ENCODE data around the gene OTOG. TPM values are rescaled to one million over a fixed set of nuclear protein-coding genes. Genes with fewer than 3 reads are reported as not detected.

OTOG gene
- total RNA-seq, 1 experiment from 2014 or later, result 0.35 TPM

GRCh38 chr11:17508791-17509190 is 38.3 kb upstream of the OTOG start:
- peaks cover 9 to 17% of the 10 kb centered on the region in 2 experiments for H3K4me1 Mint-ChIP-seq
- Histone ChIP-seq H2BK12ac (ENCODE audit: insufficient read length, low read depth, low read length) (no peak overlapping the region), H3K4ac (ENCODE audit: low read depth, low read length) (no peak overlapping the region), H4K20me1 (ENCODE audit: control insufficient read depth, insufficient read depth, insufficient read length) (no peaks in the 10 kb centered on the region), H4K5ac (ENCODE audit: insufficient read length, low read depth, low read length) (no peak overlapping the region), H2BK15ac (ENCODE audit: low read depth, low read length) (no peak overlapping the region), H3K14ac (ENCODE audit: insufficient read depth, low read length) (no peak overlapping the region), H3K56ac (ENCODE audit: insufficient read length, low read depth, low read length) (no peak overlapping the region), H2BK5ac (ENCODE audit: insufficient read length, low read length) (no peak overlapping the region), H3K4me1 (ENCODE audit: insufficient read depth, low read length) (no peaks in the 10 kb centered on the region), H3K79me2 (ENCODE audit: insufficient read depth, low read length) (no peaks in the 10 kb centered on the region), H3T11ph (ENCODE audit: low read length) (no peak overlapping the region), H4K8ac (replicated peaks; ENCODE audit: insufficient read length, low read depth, low read length) (no peak overlapping the region), H3K18ac (ENCODE audit: insufficient read length, low read depth, low read length) (no peak overlapping the region), H2AFZ (ENCODE audit: low read length) (no peak overlapping the region), H2BK120ac (ENCODE audit: low read depth, low read length, poor library complexity, severe bottlenecking) (no peak overlapping the region), H3K23ac (ENCODE audit: insufficient read length, low read depth, low read length) (no peak overlapping the region), H3K27me3 (ENCODE audit: insufficient read depth, low read length) (no peaks in the 10 kb centered on the region; the same call in 1 of the 2 replicates), H4K91ac (ENCODE audit: insufficient read length, low read depth, low read length) (no peak overlapping the region), H2BK20ac (ENCODE audit: low read depth, low read length, poor library complexity, severe bottlenecking) (no peak overlapping the region), H2AK5ac (ENCODE audit: insufficient read length, low read length) (no peak overlapping the region), H3K9ac (ENCODE audit: extremely low read depth, insufficient read length, low read length) (no peak overlapping the region), H3K79me1 (ENCODE audit: insufficient read depth, low read depth, low read length, poor library complexity, severe bottlenecking) (no peaks in the 10 kb centered on the region), H3K27ac (ENCODE audit: insufficient read length, low read depth, low read length) (no peak overlapping the region), H3K4me2 (ENCODE audit: insufficient read depth, insufficient read length, low read length) (no peak overlapping the region), H3K23me2 (ENCODE audit: insufficient read length, low read depth, low read length, poor library complexity, severe bottlenecking) (no peaks in the 10 kb centered on the region), H3K9me3 (ENCODE audit: control insufficient read depth, low read depth, low read length) (no peaks in the 10 kb centered on the region)
- H3K27ac Mint-ChIP-seq, result no peak overlapping the region
- DNase-seq, result no peak
- H3K36me3 Mint-ChIP-seq (ENCODE audit: insufficient read depth in 1 of 3, low read depth in 3 of 3), result no peaks in the 10 kb centered on the region
- no peaks in the 10 kb centered on the region for H3K9me3 Mint-ChIP-seq
- H3K4me3 Mint-ChIP-seq, result no peak overlapping the region
- TF ChIP-seq CTCF (conservative IDR thresholded peaks at IDR 0.05), result no peak
- peaks cover 12% of the 10 kb centered on the region for H3K27me3 Mint-ChIP-seq (ENCODE audit: low read depth)
- no CpG with 5 or more reads among the region's 3 CpGs for WGBS (ENCODE audit: extremely low coverage, insufficient read length, low lambda C conversion rate)
